Measurements from ENCODE around the gene GARIN5B.

GARIN5B gene

GRCh38 chr19:55358493-55358892, 4.6 kb downstream of the GARIN5B start:
- DNase-seq (ENCODE audit: extremely low spot score): no peak
- POLR2A ChIA-PET: interaction anchor here (1.7 kb wide), 1 partner anchor 19 kb away, joined by 5 read pairs; the partner anchor contains the start of gene KMT5C
- CTCF ChIA-PET: interaction anchor here (0.7 kb wide), 1 partner anchor 19 kb away, joined by 3 read pairs; the partner anchor contains the start of gene KMT5C
- no peak for TF ChIP-seq HDGF (IDR thresholded peaks at IDR 0.05; ENCODE audit: borderline replicate concordance)
- TF ChIP-seq ELF4 (IDR thresholded peaks at IDR 0.05): no peak
- no peak for TF ChIP-seq LEF1 (IDR thresholded peaks at IDR 0.05; ENCODE audit: borderline replicate concordance)
- TF ChIP-seq FOXM1 (IDR thresholded peaks at IDR 0.05; ENCODE audit: borderline replicate concordance): no peak
- TF ChIP-seq L3MBTL2 (conservative IDR thresholded peaks at IDR 0.05): no peak
- TF ChIP-seq ZNF384 (IDR thresholded peaks at IDR 0.05): no peak
- TF ChIP-seq FOXA1 (IDR thresholded peaks at IDR 0.05): no peak
- TF ChIP-seq CTBP1 (IDR thresholded peaks at IDR 0.05; ENCODE audit: borderline replicate concordance): no peak
- TF ChIP-seq SUZ12 (IDR thresholded peaks at IDR 0.05): no peak

- ChIA-PET CTCF (no interaction called here), POLR2A (no interaction called here)
- DNase-seq (ENCODE audit: extremely low spot score): no peak
- TF ChIP-seq SUZ12 (IDR thresholded peaks at IDR 0.05) (no peak), FOXA1 (IDR thresholded peaks at IDR 0.05) (no peak), TARDBP (IDR thresholded peaks at IDR 0.05) (no peak), ARNT (IDR thresholded peaks at IDR 0.05) (no peak), CTBP1 (IDR thresholded peaks at IDR 0.05; ENCODE audit: borderline replicate concordance) (no peak)
- TF ChIP-seq, protein P1, sequence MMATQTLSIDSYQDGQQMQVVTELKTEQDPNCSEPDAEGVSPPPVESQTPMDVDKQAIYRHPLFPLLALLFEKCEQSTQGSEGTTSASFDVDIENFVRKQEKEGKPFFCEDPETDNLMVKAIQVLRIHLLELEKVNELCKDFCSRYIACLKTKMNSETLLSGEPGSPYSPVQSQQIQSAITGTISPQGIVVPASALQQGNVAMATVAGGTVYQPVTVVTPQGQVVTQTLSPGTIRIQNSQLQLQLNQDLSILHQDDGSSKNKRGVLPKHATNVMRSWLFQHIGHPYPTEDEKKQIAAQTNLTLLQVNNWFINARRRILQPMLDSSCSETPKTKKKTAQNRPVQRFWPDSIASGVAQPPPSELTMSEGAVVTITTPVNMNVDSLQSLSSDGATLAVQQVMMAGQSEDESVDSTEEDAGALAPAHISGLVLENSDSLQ (IDR thresholded peaks at IDR 0.05): no peak
Measured at GRCh38 chr19:55355213-55355821, 7.7 kb downstream of the GARIN5B start.

GRCh38 chr19:55354698-55355212, 8.3 kb downstream of the GARIN5B start, which contains the start of gene COX6B2:
Gene COX6B2 (minus strand): TSS chr19:55354719. CDS start chr19:55354521, 198 bp downstream.
- CTCF ChIA-PET: no interaction called here
- TF ChIP-seq FOXA1 (IDR thresholded peaks at IDR 0.05) (no peak), LEF1 (IDR thresholded peaks at IDR 0.05; ENCODE audit: borderline replicate concordance) (no peak), ELF4 (IDR thresholded peaks at IDR 0.05) (no peak), NFRKB (IDR thresholded peaks at IDR 0.05) (no peak), CTBP1 (IDR thresholded peaks at IDR 0.05; ENCODE audit: borderline replicate concordance) (no peak), HDGF (IDR thresholded peaks at IDR 0.05; ENCODE audit: borderline replicate concordance) (no peak), FOXK2 (IDR thresholded peaks at IDR 0.05) (no peak), SP1 (IDR thresholded peaks at IDR 0.05) (no peak), TARDBP (IDR thresholded peaks at IDR 0.05) (no peak), L3MBTL2 (conservative IDR thresholded peaks at IDR 0.05) (no peak), ARNT (IDR thresholded peaks at IDR 0.05) (no peak), SUZ12 (IDR thresholded peaks at IDR 0.05) (no peak), FOXM1 (IDR thresholded peaks at IDR 0.05; ENCODE audit: borderline replicate concordance) (no peak), ZNF384 (IDR thresholded peaks at IDR 0.05) (no peak), BHLHE40 (IDR thresholded peaks at IDR 0.05; ENCODE audit: borderline replicate concordance) (no peak)
- TF ChIP-seq, protein P1 (IDR thresholded peaks at IDR 0.05): no peak
- POLR2A ChIA-PET: no interaction called here
- DNase-seq (ENCODE audit: extremely low spot score): no peak

- peak; percentile 94 for DNase-seq (ENCODE audit: extremely low spot score)
- ChIA-PET CTCF (no interaction called here), POLR2A (interaction anchor here (0.9 to 2.0 kb wide), 3 partner anchors 13 to 32 kb away, joined by 3 to 5 read pairs (median 5); no protein-coding TSS in a partner anchor)
- peak; percentile 57 for TF ChIP-seq SP1 (IDR thresholded peaks at IDR 0.05)
- TF ChIP-seq, protein P1 (IDR thresholded peaks at IDR 0.05): no peak
- peak; percentile 32; the same call in 1 of the 2 replicates for TF ChIP-seq L3MBTL2 (conservative IDR thresholded peaks at IDR 0.05)
Measured at GRCh38 chr19:55353803-55354697, 9.0 kb downstream of the GARIN5B start.

DNA sequence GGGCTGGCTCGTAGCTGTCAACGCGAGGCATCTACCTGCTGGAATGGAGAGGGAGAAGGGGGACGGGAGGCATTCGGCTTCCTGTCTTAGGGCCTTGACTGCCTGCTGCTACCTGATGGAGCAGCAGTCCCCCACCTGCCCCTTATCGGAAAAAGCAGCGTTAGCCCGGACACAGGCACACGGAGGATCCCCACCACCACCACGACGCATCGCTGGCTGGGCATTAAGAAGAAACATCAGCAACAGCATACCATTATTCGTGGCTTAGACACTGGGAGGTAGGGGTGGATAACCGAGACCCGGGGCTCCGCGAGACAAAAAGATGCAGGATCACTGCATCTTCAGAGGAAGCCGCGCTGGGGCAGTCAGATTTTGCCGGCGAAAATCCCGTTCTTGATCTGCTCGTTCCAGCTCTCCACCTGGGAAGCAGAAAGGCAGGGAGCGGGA, 9.7 kb downstream of the GARIN5B start:
- DNase-seq (ENCODE audit: extremely low spot score): no peak
- CTCF ChIA-PET: no interaction called here
- TF ChIP-seq, protein P1 (IDR thresholded peaks at IDR 0.05): no peak
- no peak for TF ChIP-seq CTBP1 (IDR thresholded peaks at IDR 0.05; ENCODE audit: borderline replicate concordance)
- no peak for TF ChIP-seq FOXM1 (IDR thresholded peaks at IDR 0.05; ENCODE audit: borderline replicate concordance)
- no peak for TF ChIP-seq ZNF384 (IDR thresholded peaks at IDR 0.05)
- TF ChIP-seq L3MBTL2 (conservative IDR thresholded peaks at IDR 0.05): no peak
- TF ChIP-seq FOXK2 (IDR thresholded peaks at IDR 0.05): no peak
- no peak for TF ChIP-seq SUZ12 (IDR thresholded peaks at IDR 0.05)
- TF ChIP-seq TARDBP (IDR thresholded peaks at IDR 0.05): no peak
- no peak for TF ChIP-seq ELF4 (IDR thresholded peaks at IDR 0.05)
- no peak for TF ChIP-seq ARNT (IDR thresholded peaks at IDR 0.05)
- TF ChIP-seq NFRKB (IDR thresholded peaks at IDR 0.05): no peak
- TF ChIP-seq FOXA1 (IDR thresholded peaks at IDR 0.05): no peak
- no peak for TF ChIP-seq SP1 (IDR thresholded peaks at IDR 0.05)
- no peak for TF ChIP-seq BHLHE40 (IDR thresholded peaks at IDR 0.05; ENCODE audit: borderline replicate concordance)
- no peak for TF ChIP-seq LEF1 (IDR thresholded peaks at IDR 0.05; ENCODE audit: borderline replicate concordance)
- no peak for TF ChIP-seq HDGF (IDR thresholded peaks at IDR 0.05; ENCODE audit: borderline replicate concordance)
- POLR2A ChIA-PET: interaction anchor here (0.9 to 2.0 kb wide), 3 partner anchors 12 to 32 kb away, joined by 3 to 5 read pairs (median 5); no protein-coding TSS in a partner anchor

Measured in HEK293T (cell line).